Keratinocyte (primary cell): ENCODE data around the gene MRM3. TPM values are rescaled to one million over a fixed set of nuclear protein-coding genes. Genes with fewer than 3 reads are reported as not detected.
"Not testable (repeated sequence)": the region's sequence is repeated elsewhere in the genome, so short reads cannot be mapped to it uniquely, and the experiment has no call there.

Source experiments
- DNase-seq: peaks from one replicate; pipeline ENCODE4 v3.0.0-alpha.2; 2011; ENCODE audit warnings: low read depth, missing footprints, low spot score
- FAIRE-seq: peaks from 2 replicates; lab custom pipeline; 2011; peaks lifted over from hg19 to GRCh38; lab: Jason Lieb, UNC
- H2AFZ ChIP-seq: 2 replicates; pipeline ENCODE4 v1.6.0; 2012; ENCODE audit warnings: low read length, control low read depth, inconsistent platforms; ENCODE audit not compliant: control insufficient read depth
- H3K27ac ChIP-seq: 2 replicates; pipeline ENCODE4 v1.5.1; 2011; ENCODE audit warnings: low read length; ENCODE audit not compliant: control insufficient read depth, insufficient read depth
- H3K27me3 ChIP-seq: 3 replicates; pipeline ENCODE4 v1.6.0; 2011; ENCODE audit warnings: low read length; ENCODE audit not compliant: control insufficient read depth, insufficient read depth; ENCODE audit errors: extremely low read depth
- H3K36me3 ChIP-seq, 2 experiments: 2 replicates in 1 of 2; 3 replicates in 1 of 2; pipeline ENCODE4 v1.5.1; 2011; ENCODE audit warnings: low read length in 2 of 2, mild to moderate bottlenecking in 1 of 2; ENCODE audit not compliant: control insufficient read depth in 2 of 2, insufficient read depth in 2 of 2; ENCODE audit errors: extremely low read depth in 1 of 2
- H3K4me1 ChIP-seq: 3 replicates; pipeline ENCODE4 v1.5.1; 2011; ENCODE audit warnings: low read length; ENCODE audit not compliant: control insufficient read depth, insufficient read depth; ENCODE audit errors: extremely low read depth
- H3K4me2 ChIP-seq: 3 replicates; pipeline ENCODE4 v1.6.0; 2011; ENCODE audit warnings: low read depth, low read length; ENCODE audit not compliant: control insufficient read depth, insufficient read depth; ENCODE audit errors: extremely low read depth
- H3K4me3 ChIP-seq, 3 experiments: fragments of 200-600 bp in 1 of 3; sonication (generic) in 1 of 3; 2 replicates in 2 of 3; 3 replicates in 1 of 3; pipeline ENCODE4 v1.5.1; 2011 to 2016; ENCODE audit warnings: low read length in 3 of 3, mild to moderate bottlenecking in 3 of 3, control low read depth in 2 of 3, inconsistent platforms in 1 of 3, low read depth in 1 of 3, mixed read lengths in 1 of 3, mixed run types in 1 of 3, moderate library complexity in 1 of 3; ENCODE audit not compliant: control insufficient read depth in 2 of 3, insufficient read depth in 2 of 3; ENCODE audit errors: extremely low read depth in 1 of 3
- H3K79me2 ChIP-seq: 2 replicates; pipeline ENCODE4 v1.6.0; 2012; ENCODE audit warnings: low read length; ENCODE audit not compliant: control insufficient read depth, insufficient read depth
- H3K9ac ChIP-seq: 3 replicates; pipeline ENCODE4 v1.6.0; 2011; ENCODE audit warnings: low read length; ENCODE audit not compliant: control insufficient read depth, insufficient read depth; ENCODE audit errors: extremely low read depth
- H3K9me1 ChIP-seq: 3 replicates; pipeline ENCODE4 v1.6.0; 2011; ENCODE audit warnings: low read length; ENCODE audit not compliant: control insufficient read depth, insufficient read depth; ENCODE audit errors: extremely low read depth
- H3K9me3 ChIP-seq: 2 replicates; pipeline ENCODE4 v1.5.1; 2012; ENCODE audit warnings: low read depth, low read length; ENCODE audit not compliant: control insufficient read depth
- H4K20me1 ChIP-seq: 3 replicates; pipeline ENCODE4 v1.6.0; 2011; ENCODE audit warnings: low read length; ENCODE audit not compliant: control insufficient read depth, insufficient read depth; ENCODE audit errors: extremely low read depth
- EZH2 ChIP-seq: IDR thresholded peaks from one replicate; pipeline ENCODE4 v1.6.1; 2012; ENCODE audit warnings: inconsistent platforms, mild to moderate bottlenecking, low read length, moderate library complexity
- dilution Hi-C: fragments of 300-500 bp; cut with MboI; formaldehyde crosslinking; loops from one replicate; pipeline ENCODE4 v1.7.0; 2020; ENCODE audit warnings: low sequenced_read_pairs; ENCODE audit not compliant: extremely low pct_ligation_motif_present
- polyA plus RNA-seq, 5 experiments: library from polyadenylated mRNA; depleted of rRNA in 3 of 5; stranded (reverse) in 3 of 5; stranded (forward) in 1 of 5; unstranded in 1 of 5; fragments of >200 nt; gene quantifications; 1 replicate in 1 of 5; 2 replicates in 3 of 5; 3 replicates in 1 of 5; pipeline versions ENCODE4 v1.2.1 to v1.2.3, GENCODE V29; 2011 to 2012; ENCODE audit warnings: missing spikeins in 2 of 5, low read depth in 1 of 5, low replicate concordance in 1 of 5
- TF ChIP-seq, protein P1 (sequence below), 3 experiments: IDR thresholded peaks in 1 of 3; conservative IDR thresholded peaks in 1 of 3; optimal IDR thresholded peaks in 1 of 3; 2 replicates in 2 of 3; 3 replicates in 1 of 3; pipeline versions ENCODE3 to v1.5.1; 2011; ENCODE audit warnings: low read length in 3 of 3, mild to moderate bottlenecking in 3 of 3, moderate library complexity in 2 of 3, control low read depth in 1 of 3, inconsistent platforms in 1 of 3; ENCODE audit not compliant: insufficient read depth in 2 of 3; ENCODE audit errors: extremely low read depth in 1 of 3

Gene MRM3
- polyA plus RNA-seq, 1 donor (not counting 4 experiments of a cell fraction or from before 2014, with no cell fraction given), result 15.5 TPM

GRCh38 chr17:835263-835662 is 53.1 kb downstream of the MRM3 start:
- Histone ChIP-seq H3K36me3 (peaks cover 10 to 14% of the 10 kb centered on the region in 2 experiments), H3K9ac (no peak overlapping the region), H2AFZ (no peak overlapping the region), H3K4me2 (no peak overlapping the region), H3K27me3 (no peaks in the 10 kb centered on the region), H3K9me3 (no peaks in the 10 kb centered on the region), H3K4me3 (no peak overlapping the region), H3K79me2 (peaks cover 72% of the 10 kb centered on the region), H3K27ac (no peak overlapping the region), H4K20me1 (peaks cover 4% of the 10 kb centered on the region), H3K4me1 (no peaks in the 10 kb centered on the region), H3K9me1 (peaks cover 3% of the 10 kb centered on the region)
- no peak for TF ChIP-seq EZH2
- TF ChIP-seq, protein P1, sequence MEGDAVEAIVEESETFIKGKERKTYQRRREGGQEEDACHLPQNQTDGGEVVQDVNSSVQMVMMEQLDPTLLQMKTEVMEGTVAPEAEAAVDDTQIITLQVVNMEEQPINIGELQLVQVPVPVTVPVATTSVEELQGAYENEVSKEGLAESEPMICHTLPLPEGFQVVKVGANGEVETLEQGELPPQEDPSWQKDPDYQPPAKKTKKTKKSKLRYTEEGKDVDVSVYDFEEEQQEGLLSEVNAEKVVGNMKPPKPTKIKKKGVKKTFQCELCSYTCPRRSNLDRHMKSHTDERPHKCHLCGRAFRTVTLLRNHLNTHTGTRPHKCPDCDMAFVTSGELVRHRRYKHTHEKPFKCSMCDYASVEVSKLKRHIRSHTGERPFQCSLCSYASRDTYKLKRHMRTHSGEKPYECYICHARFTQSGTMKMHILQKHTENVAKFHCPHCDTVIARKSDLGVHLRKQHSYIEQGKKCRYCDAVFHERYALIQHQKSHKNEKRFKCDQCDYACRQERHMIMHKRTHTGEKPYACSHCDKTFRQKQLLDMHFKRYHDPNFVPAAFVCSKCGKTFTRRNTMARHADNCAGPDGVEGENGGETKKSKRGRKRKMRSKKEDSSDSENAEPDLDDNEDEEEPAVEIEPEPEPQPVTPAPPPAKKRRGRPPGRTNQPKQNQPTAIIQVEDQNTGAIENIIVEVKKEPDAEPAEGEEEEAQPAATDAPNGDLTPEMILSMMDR (optimal IDR thresholded peaks at IDR 0.05 in 1 of 3, IDR thresholded peaks at IDR 0.05 in 1 of 3, conservative IDR thresholded peaks at IDR 0.05 in 1 of 3; ENCODE audit: extremely low read depth in 1 of 3, insufficient read depth in 2 of 3, low read length in 3 of 3), result no peak
- no peak for FAIRE-seq
- no peak for DNase-seq
- dilution Hi-C loops, result no loop called here

DNA sequence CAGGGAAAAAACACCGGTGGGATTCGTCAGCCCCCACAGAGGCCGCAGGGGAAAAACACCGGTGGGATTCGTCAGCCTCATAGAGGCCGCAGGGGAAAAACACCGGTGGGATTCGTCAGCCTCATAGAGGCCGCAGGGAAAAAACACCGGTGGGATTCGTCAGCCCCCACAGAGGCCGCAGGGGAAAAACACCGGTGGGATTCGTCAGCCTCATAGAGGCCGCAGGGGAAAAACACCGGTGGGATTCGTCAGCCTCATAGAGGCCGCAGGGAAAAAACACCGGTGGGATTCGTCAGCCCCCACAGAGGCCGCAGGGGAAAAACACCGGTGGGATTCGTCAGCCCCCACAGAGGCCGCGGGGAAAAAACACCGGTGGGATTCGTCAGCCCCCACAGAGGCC is 53.6 kb downstream of the MRM3 start:
- H2AFZ ChIP-seq, FAIRE-seq: not testable (repeated sequence)
- peaks cover 73% of the 10 kb centered on the region for H3K79me2 ChIP-seq

DNA sequence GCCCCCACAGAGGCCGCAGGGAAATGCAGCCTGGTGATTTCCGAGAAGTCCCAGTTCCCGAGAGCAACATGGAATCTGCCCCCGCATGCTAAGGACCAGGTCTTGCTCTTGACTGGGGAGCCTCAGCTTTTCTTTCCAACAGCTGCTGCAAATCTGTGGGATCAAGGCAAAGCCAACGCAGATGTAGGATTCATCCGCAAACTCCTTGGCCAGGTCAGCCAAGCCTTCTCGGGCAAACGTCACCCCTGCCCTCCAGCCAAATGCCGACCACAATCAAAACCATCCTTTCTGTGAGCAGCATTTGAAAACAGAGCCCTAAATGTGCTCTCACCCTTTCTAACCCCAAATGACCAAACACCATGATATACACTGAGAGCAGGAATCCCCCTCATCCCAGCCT is 54.0 kb downstream of the MRM3 start:
- Histone ChIP-seq H3K9ac (no peak overlapping the region), H3K4me2 (no peak overlapping the region), H4K20me1 (peaks cover 6% of the 10 kb centered on the region), H3K9me1 (peaks cover 3% of the 10 kb centered on the region), H3K4me3 (no peak overlapping the region), H3K36me3 (peaks cover 10 to 18% of the 10 kb centered on the region in 2 experiments), H3K79me2 (peaks cover 74% of the 10 kb centered on the region), H3K27ac (no peak overlapping the region), H2AFZ (no peak overlapping the region), H3K4me1 (no peaks in the 10 kb centered on the region), H3K27me3 (no peaks in the 10 kb centered on the region), H3K9me3 (no peaks in the 10 kb centered on the region)
- dilution Hi-C loops, result no loop called here
- DNase-seq (no peak), FAIRE-seq (no peak)
- TF ChIP-seq, protein P1 (optimal IDR thresholded peaks at IDR 0.05 in 1 of 3, IDR thresholded peaks at IDR 0.05 in 1 of 3, conservative IDR thresholded peaks at IDR 0.05 in 1 of 3; ENCODE audit: extremely low read depth in 1 of 3, insufficient read depth in 2 of 3, low read length in 3 of 3), result no peak
- no peak for TF ChIP-seq EZH2

More for the DNA sequence above, 53.6 kb downstream of the MRM3 start:
- H3K27me3 ChIP-seq, DNase-seq, dilution Hi-C loops, H3K9ac ChIP-seq, H3K4me1 ChIP-seq, H3K9me3 ChIP-seq, H4K20me1 ChIP-seq, H3K27ac ChIP-seq, H3K4me2 ChIP-seq, H3K9me1 ChIP-seq, H3K4me3 ChIP-seq: not testable (repeated sequence)
- peaks cover 10 to 16% of the 10 kb centered on the region in 2 experiments for H3K36me3 ChIP-seq
